ENCODE data around the gene BMPR1A.
A peak's percentile ranks its signal among the peaks of the same experiment; 100 is the strongest.

- no peak for TF ChIP-seq EP300 (IDR thresholded peaks at IDR 0.05; ENCODE audit: low read depth)
- peak; percentile 86 for TF ChIP-seq POLR2A (IDR thresholded peaks at IDR 0.05)
- TF ChIP-seq CTCF (IDR thresholded peaks at IDR 0.05) = no peak
Observed at GRCh38 chr10:86968271-86968993, 212.0 kb downstream of the BMPR1A start, which contains the start of gene ADIRF.
